ENCODE measurements around the gene RPS19BP1. TPM values are rescaled to one million over a fixed set of nuclear protein-coding genes. Genes with fewer than 3 reads are reported as not detected.

Gene RPS19BP1
- polyA plus RNA-seq, 2 of the 4 experiments (the other 2 are of a cell fraction), result 51.1 to 74.0 TPM

GRCh38 chr22:39490966-39491680 lies 41.4 kb downstream of the RPS19BP1 start:
- Histone ChIP-seq H3K9me3 (no peaks in the 10 kb centered on the region), H3K4me1 (no peaks in the 10 kb centered on the region), H3K4me2 (no peak overlapping the region), H3K27ac (no peak overlapping the region), H3K4me3 (no peak overlapping the region)
- ChIA-PET POLR2A (interaction anchor here (1.2 to 1.4 kb wide), 2 partner anchors 11 to 29 kb away, joined by 3 to 4 read pairs; partner anchors contain the start of genes ATF4 and MIEF1), CTCF (interaction anchor here (0.9 to 6.7 kb wide), 10 partner anchors 9 to 534 kb away, joined by 3 to 80 read pairs (median 4); partner anchors contain the start of gene RPS19BP1)
- 59% methylated on average over 3 of the region's 9 CpGs for WGBS (ENCODE audit: missing lambda C conversion rate)
- FAIRE-seq (no peak), DNase-seq (ENCODE audit: low read depth in 1 of 2, low spot score in 1 of 2) (no peak), ATAC-seq (no peak)
- no peak for TF ChIP-seq MYC (IDR thresholded peaks at IDR 0.05; ENCODE audit: borderline replicate concordance, low read length)
- TF ChIP-seq JUN (IDR thresholded peaks at IDR 0.05), result no peak
- TF ChIP-seq ZFP36 (IDR thresholded peaks at IDR 0.05; ENCODE audit: borderline replicate concordance, partially characterized antibody), result no peak
- no peak for TF ChIP-seq SREBF2 (IDR thresholded peaks at IDR 0.05)
- TF ChIP-seq CBX2 (IDR thresholded peaks at IDR 0.05; ENCODE audit: borderline replicate concordance, low read depth), result no peak

- TF ChIP-seq BHLHE40 (IDR thresholded peaks at IDR 0.05; ENCODE audit: low read depth, low read length), result no peak
- peak; percentile 89 for TF ChIP-seq USF2 (IDR thresholded peaks at IDR 0.05)
- peak; percentile 48; the same call in 1 of the 2 replicates for TF ChIP-seq MAX (IDR thresholded peaks at IDR 0.05)
- ATAC-seq (peak; percentile 88 to 96), FAIRE-seq (peak; percentile 39), DNase-seq (ENCODE audit: low read depth in 1 of 2, low spot score in 1 of 2) (peak; percentile 74 to 87)
- no peaks in the 10 kb centered on the region for H3K9me3 ChIP-seq
- ChIA-PET CTCF (interaction anchor here (1.0 to 6.7 kb wide), 8 partner anchors 17 to 535 kb away, joined by 3 to 80 read pairs (median 4); partner anchors contain the start of gene RPS19BP1), POLR2A (interaction anchor here (1.2 to 1.4 kb wide), 2 partner anchors 12 to 30 kb away, joined by 3 to 4 read pairs; partner anchors contain the start of genes ATF4 and MIEF1)
- no peak overlapping the region for H3K27ac ChIP-seq
- no peak overlapping the region for H3K4me3 ChIP-seq
- WGBS (ENCODE audit: missing lambda C conversion rate), result 32% methylated on average over 10 of the region's 13 CpGs
- H3K4me2 ChIP-seq, result no peak overlapping the region
- H3K4me1 ChIP-seq, result no peaks in the 10 kb centered on the region
Measured at GRCh38 chr22:39490135-39490798, 42.3 kb downstream of the RPS19BP1 start.

- ChIA-PET POLR2A (interaction anchor here (1.2 to 1.4 kb wide), 2 partner anchors 13 to 31 kb away, joined by 3 to 4 read pairs; partner anchors contain the start of genes ATF4 and MIEF1), CTCF (interaction anchor here (1.1 to 6.7 kb wide), 5 partner anchors 18 to 536 kb away, joined by 3 to 80 read pairs (median 5); partner anchors contain the start of gene RPS19BP1)
- peak in 1 of 2 experiments; percentile 19; a peak in 3 of 6 replicates for ATAC-seq
- no peak for FAIRE-seq
- no peak overlapping the region for H3K27ac ChIP-seq
- no peak overlapping the region for H3K4me3 ChIP-seq
- DNase-seq (ENCODE audit: low read depth in 1 of 2, low spot score in 1 of 2), result no peak
- H3K4me2 ChIP-seq, result no peak overlapping the region
- no peaks in the 10 kb centered on the region for H3K9me3 ChIP-seq
- no peaks in the 10 kb centered on the region for H3K4me1 ChIP-seq
- TF ChIP-seq ZFP36 (IDR thresholded peaks at IDR 0.05; ENCODE audit: borderline replicate concordance, partially characterized antibody), result no peak
- no peak for TF ChIP-seq POLR2A (IDR thresholded peaks at IDR 0.05; ENCODE audit: low read length)
- TF ChIP-seq REST (IDR thresholded peaks at IDR 0.05), result no peak
- TF ChIP-seq ZNF302 (CRISPR knock-in tag; IDR thresholded peaks at IDR 0.05), result no peak
- TF ChIP-seq MAFK (IDR thresholded peaks at IDR 0.05; ENCODE audit: partially characterized antibody), result no peak
- no peak for TF ChIP-seq USF2 (IDR thresholded peaks at IDR 0.05)
- no peak for TF ChIP-seq MAX (IDR thresholded peaks at IDR 0.05)
- no peak for TF ChIP-seq ELK1 (IDR thresholded peaks at IDR 0.05; ENCODE audit: low read depth, low read length)
- TF ChIP-seq CBX8 (IDR thresholded peaks at IDR 0.05), result no peak
- TF ChIP-seq MYC (IDR thresholded peaks at IDR 0.05; ENCODE audit: borderline replicate concordance, low read length), result no peak
- TF ChIP-seq CEBPB (IDR thresholded peaks at IDR 0.05), result no peak
- TF ChIP-seq JUNB (IDR thresholded peaks at IDR 0.05), result no peak
- no peak for TF ChIP-seq ZC3H11A (IDR thresholded peaks at IDR 0.05)
- TF ChIP-seq JUN (IDR thresholded peaks at IDR 0.05), result no peak
- no peak for TF ChIP-seq EP300 (IDR thresholded peaks at IDR 0.05)
- TF ChIP-seq POLR2AphosphoS2 (conservative IDR thresholded peaks at IDR 0.05; ENCODE audit: low read length), result no peak
- TF ChIP-seq RFX5 (IDR thresholded peaks at IDR 0.05), result no peak
- WGBS (ENCODE audit: missing lambda C conversion rate), result 52% methylated on average over 11 of the region's 17 CpGs
Measured at GRCh38 chr22:39489094-39490068, 43.2 kb downstream of the RPS19BP1 start.
